GM12878 (cell line): ENCODE results near the gene CDH20. TPM values are rescaled to one million over a fixed set of nuclear protein-coding genes. Genes with fewer than 3 reads are reported as not detected.

Experiments used
- ATAC-seq: fragments of 200-7000 bp; cut with Tn5 transposase; 3 replicates; pipeline ENCODE4 v1.9.1; 2020; ENCODE audit warnings: mild to moderate bottlenecking, moderate library complexity
- BruUV-seq: library from RNA; stranded (reverse); fragments of 400-500 nt; replicated peaks from 2 replicates; lab custom pipeline; 2021; lab: Mats Ljungman, UMichigan
- CTCF ChIA-PET: fragments of 300-600 bp; sonication (Branson Sonifier 250); formaldehyde crosslinking; extraction: SDS; loops from one replicate; lab custom pipeline; 2021; ENCODE audit warnings: inconsistent platforms; lab: Yijun Ruan, JAX
- POLR2A ChIA-PET: fragments of 350-600 bp; formaldehyde crosslinking; extraction: SDS; loops from one replicate; lab custom pipeline; 2021; ENCODE audit warnings: inconsistent platforms; lab: Charles Lee
- RAD21 ChIA-PET: fragments of 300-600 bp; sonication (Branson Sonifier 250); formaldehyde crosslinking; loops from one replicate; lab custom pipeline; 2023; ENCODE audit warnings: antibody characterized with exemption; ENCODE audit not compliant: unreplicated experiment; lab: Charles Lee
- SMC1A ChIA-PET: fragments of 300-600 bp; sonication (Branson Sonifier 250); formaldehyde crosslinking; loops from one replicate; lab custom pipeline; 2023; ENCODE audit not compliant: unreplicated experiment, uncharacterized antibody; lab: Charles Lee
- DNase-seq: peaks from one replicate; pipeline ENCODE4 v3.0.0-alpha.2; 2011; ENCODE audit warnings: low read depth, low spot score
- FAIRE-seq: peaks from 3 replicates; lab custom pipeline; 2011; peaks lifted over from hg19 to GRCh38; lab: Jason Lieb, UNC
- H2AFZ ChIP-seq: 2 replicates; pipeline ENCODE4 v1.6.0; 2011; ENCODE audit warnings: low read depth, low read length, control low read depth; ENCODE audit not compliant: control insufficient read depth
- H3K27ac ChIP-seq: 2 replicates; pipeline ENCODE4 v1.5.1; 2011; ENCODE audit warnings: control low read depth; ENCODE audit not compliant: control insufficient read depth, insufficient read depth
- H3K27me3 ChIP-seq, 2 experiments: replicated peaks in 1 of 2; 2 replicates each; pipeline versions ENCODE4 v1.6.0 to v1.6.1; 2011; ENCODE audit warnings: low read length in 1 of 2; ENCODE audit not compliant: control insufficient read depth in 2 of 2, insufficient read depth in 2 of 2
- H3K36me3 ChIP-seq, 2 experiments: 2 replicates each; pipeline ENCODE4 v1.5.1; 2011; ENCODE audit warnings: low read length in 1 of 2; ENCODE audit not compliant: control insufficient read depth in 2 of 2, insufficient read depth in 2 of 2
- H3K4me1 ChIP-seq: 2 replicates; pipeline ENCODE4 v1.6.1; 2011; ENCODE audit warnings: mild to moderate bottlenecking, low read length, moderate library complexity, mixed read lengths; ENCODE audit not compliant: control insufficient read depth, insufficient read depth
- H3K4me2 ChIP-seq: 2 replicates; pipeline ENCODE4 v1.6.0; 2011; ENCODE audit warnings: control low read depth; ENCODE audit not compliant: control insufficient read depth, insufficient read depth
- H3K4me3 ChIP-seq: fragments of 200-600 bp; sonication (generic); 2 replicates; pipeline ENCODE4 v1.5.1; 2016
- H3K79me2 ChIP-seq: 2 replicates; pipeline ENCODE4 v1.6.0; 2011; ENCODE audit warnings: low read length; ENCODE audit not compliant: control insufficient read depth, insufficient read depth
- H3K9ac ChIP-seq: 2 replicates; pipeline ENCODE4 v1.8.0; 2011; ENCODE audit warnings: low read length, control low read depth, mixed read lengths; ENCODE audit not compliant: control insufficient read depth, insufficient read depth
- H3K9me3 ChIP-seq: replicated peaks from 3 replicates; pipeline ENCODE4 v1.5.1; 2011; ENCODE audit warnings: mild to moderate bottlenecking, low read length; ENCODE audit not compliant: control insufficient read depth, insufficient read depth
- H4K20me1 ChIP-seq: 2 replicates; pipeline ENCODE4 v1.6.0; 2011; ENCODE audit not compliant: control insufficient read depth, insufficient read depth
- CEBPB ChIP-seq, 2 experiments: fragments of 150-350 bp in 1 of 2; IDR thresholded peaks; 2 replicates each; pipeline ENCODE4 v1.6.1; 2012 to 2014; ENCODE audit warnings: low read depth in 2 of 2, low read length in 2 of 2, borderline replicate concordance in 1 of 2, inconsistent platforms in 1 of 2
- CHD4 ChIP-seq: fragments of 200-600 bp; sonication (generic); IDR thresholded peaks from 2 replicates; pipeline ENCODE4 v1.6.1; 2016; ENCODE audit warnings: mild to moderate bottlenecking
- FOS ChIP-seq: IDR thresholded peaks from 3 replicates; pipeline ENCODE4 v1.6.1; 2011; ENCODE audit warnings: borderline replicate concordance; ENCODE audit not compliant: insufficient read length; ENCODE audit errors: extremely low read depth
- MTA3 ChIP-seq: IDR thresholded peaks from 2 replicates; pipeline ENCODE4 v1.6.1; 2012; ENCODE audit warnings: low read length, inconsistent platforms, borderline replicate concordance
- REST ChIP-seq: IDR thresholded peaks from 2 replicates; pipeline ENCODE4 v1.6.1; 2012; ENCODE audit warnings: mild to moderate bottlenecking, low read depth, low read length
- SMC3 ChIP-seq: IDR thresholded peaks from 2 replicates; pipeline ENCODE4 v1.6.1; 2011; ENCODE audit warnings: low read length, improper control_type of control experiment, borderline replicate concordance
- USF2 ChIP-seq: IDR thresholded peaks from 2 replicates; pipeline ENCODE4 v1.6.1; 2011; ENCODE audit warnings: low read depth, low read length, improper control_type of control experiment, borderline replicate concordance
- ZBTB11 ChIP-seq: fragments of 450-650 bp; formaldehyde crosslinking; IDR thresholded peaks from 2 replicates; pipeline ENCODE4 v1.5.0; 2022; ENCODE audit warnings: mild to moderate bottlenecking, missing genetic modification characterization
- ZBTB40 ChIP-seq: fragments of 450-650 bp; IDR thresholded peaks from 2 replicates; pipeline ENCODE4 v1.6.1; 2016; ENCODE audit warnings: mild to moderate bottlenecking, moderate library complexity, borderline replicate concordance
- ZNF207 ChIP-seq: fragments of 450-650 bp; IDR thresholded peaks from 2 replicates; pipeline ENCODE4 v1.6.1; 2014; ENCODE audit warnings: antibody characterized with exemption, mild to moderate bottlenecking, borderline replicate concordance
- WGBS: methylation state at CpG from one replicate; pipeline ENCODE4 v1.1.6; 2016; ENCODE audit warnings: low lambda C conversion rate; ENCODE audit not compliant: insufficient replicate concordance, insufficient coverage; ENCODE audit errors: missing lambda C conversion rate; 5-methylcytosine and 5-hydroxymethylcytosine counted together
- in situ Hi-C: fragments of 300-500 bp; cut with MboI; formaldehyde crosslinking; loops from 9 replicates; pipeline ENCODE4 v1.14.3; 2018; ENCODE audit warnings: mixed read lengths
- intact Hi-C: fragments of 100-400 bp; cut with micrococcal nuclease; formaldehyde crosslinking; loops from one replicate; pipeline ENCODE4 v1.14.2; 2022; ENCODE audit not compliant: unreplicated experiment
- polyA plus RNA-seq, 11 experiments: library from polyadenylated mRNA; depleted of rRNA in 4 of 11; unstranded in 6 of 11; stranded (reverse) in 5 of 11; fragments of >200 nt; fragmentation: Nextera tagmentation in 4 of 11; fragmentation: Illumina TruSeq in 1 of 11; extraction: Ambion mirVana in 4 of 11; extraction: Trizol in 1 of 11; gene quantifications; 1 replicate in 1 of 11; 2 replicates in 10 of 11; pipeline versions ENCODE4 v1.2.1 to v1.2.3, GENCODE V29; 2011 to 2016; ENCODE audit warnings: inconsistent platforms in 2 of 11, missing spikeins in 2 of 11, low read depth in 1 of 11
- total RNA-seq, 4 experiments: library from RNA; depleted of rRNA in 3 of 4; stranded (reverse); fragments of >200 nt in 3 of 4; fragmentation: Illumina TruSeq in 1 of 4; extraction: Trizol in 1 of 4; gene quantifications; 2 replicates each; pipeline versions ENCODE4 v1.2.1 to v1.2.3, GENCODE V29; 2013 to 2021

Gene CDH20
- total and polyA plus RNA-seq, 10 of the 15 experiments (the other 5 are each of a cell fraction or from before 2014, with no cell fraction given) = not detected

- TF ChIP-seq USF2 = no peak
These were observed 221.7 kb downstream of the CDH20 start (continued) for GRCh38 chr18:61554946-61555361.

GRCh38 chr18:61556316-61556715 lies 223.1 kb downstream of the CDH20 start:
- ChIA-PET POLR2A (no interaction called here), CTCF (interaction anchor here (1.0 to 2.0 kb wide), 2 partner anchors 8 to 90 kb away, joined by 3 to 4 read pairs; no protein-coding TSS in a partner anchor), SMC1A (no interaction called here), RAD21 (no interaction called here)
- WGBS = 9% methylated on average over 3 of the region's 3 CpGs
- no peaks in the 10 kb centered on the region for H3K27me3 ChIP-seq
- BruUV-seq = no TSS peak
- H3K79me2 ChIP-seq = no peaks in the 10 kb centered on the region
- no peak overlapping the region for H2AFZ ChIP-seq
- intact Hi-C loops (no loop called here), in situ Hi-C loops (no loop called here)
- H3K9me3 ChIP-seq = no peaks in the 10 kb centered on the region
- ATAC-seq = no peak
- DNase-seq = no peak
- no peak overlapping the region for H3K4me3 ChIP-seq
- H3K36me3 ChIP-seq = no peaks in the 10 kb centered on the region
- H3K4me2 ChIP-seq = no peak overlapping the region
- no peak for FAIRE-seq
- no peaks in the 10 kb centered on the region for H4K20me1 ChIP-seq
- no peak overlapping the region for H3K27ac ChIP-seq
- H3K9ac ChIP-seq = no peak overlapping the region
- H3K4me1 ChIP-seq = no peaks in the 10 kb centered on the region
- TF ChIP-seq SMC3 (no peak), REST (no peak), ZBTB40 (no peak), CHD4 (no peak), CEBPB (IDR thresholded peaks at IDR 0.05; ENCODE audit: borderline replicate concordance in 1 of 2, low read depth in 2 of 2, low read length in 2 of 2) (no peak), ZBTB11 (no peak), MTA3 (no peak), ZNF207 (no peak), FOS (no peak)
